Naive B cell (primary cell): Measurements from ENCODE around the gene ARF1. TPM values are rescaled to one million over a fixed set of nuclear protein-coding genes. Genes with fewer than 3 reads are reported as not detected.

Source experiments
- ATAC-seq, 2 donors: fragments of 150-1000 bp; cut with Tn5 transposase; 2 replicates each; pipeline ENCODE4 v1.10.0; 2021; ENCODE audit warnings: low read depth in 2 of 2, mild to moderate bottlenecking in 2 of 2, moderate library complexity in 2 of 2
- DNase-seq: peaks from one replicate; pipeline ENCODE4 v3.0.0; 2022
- H3K27ac Mint-ChIP-seq, 6 donors: one replicate each; pipeline ENCODE4 v1.8.0; 2020 to 2022; ENCODE audit warnings: mild to moderate bottlenecking in 6 of 6, mixed read lengths in 6 of 6, moderate library complexity in 5 of 6, inconsistent platforms in 2 of 6
- H3K27me3 Mint-ChIP-seq, 3 donors: one replicate each; pipeline ENCODE4 v1.8.0; 2021 to 2022; ENCODE audit warnings: mixed read lengths in 3 of 3, mild to moderate bottlenecking in 1 of 3
- H3K36me3 Mint-ChIP-seq, 2 donors: one replicate each; pipeline ENCODE4 v1.8.0; 2020 to 2022; ENCODE audit warnings: mixed read lengths in 2 of 2, inconsistent platforms in 1 of 2, mild to moderate bottlenecking in 1 of 2
- H3K4me1 Mint-ChIP-seq, 3 donors: one replicate each; pipeline ENCODE4 v1.8.0; 2020 to 2022; ENCODE audit warnings: mixed read lengths in 3 of 3, inconsistent platforms in 1 of 3, mild to moderate bottlenecking in 1 of 3, moderate library complexity in 1 of 3
- H3K4me3 Mint-ChIP-seq, 8 donors: one replicate each; pipeline ENCODE4 v1.8.0; 2020 to 2022; ENCODE audit warnings: mild to moderate bottlenecking in 8 of 8, mixed read lengths in 8 of 8, moderate library complexity in 8 of 8, inconsistent platforms in 2 of 8
- H3K9me3 Mint-ChIP-seq, 7 donors: one replicate each; pipeline ENCODE4 v1.8.0; 2020 to 2022; ENCODE audit warnings: mixed read lengths in 7 of 7, mild to moderate bottlenecking in 5 of 7, inconsistent platforms in 2 of 7, moderate library complexity in 1 of 7
- polyA plus RNA-seq, 6 donors: library from polyadenylated mRNA; unstranded; fragments of 300-500 nt; fragmentation: Illumina TruSeq; gene quantifications; one replicate each; pipeline ENCODE4 v1.2.3, GENCODE V29; 2021; ENCODE audit warnings: low read depth in 6 of 6

Gene ARF1
- polyA plus RNA-seq, 6 donors from 2014 or later: 412 to 563 (median 456) TPM

DNA sequence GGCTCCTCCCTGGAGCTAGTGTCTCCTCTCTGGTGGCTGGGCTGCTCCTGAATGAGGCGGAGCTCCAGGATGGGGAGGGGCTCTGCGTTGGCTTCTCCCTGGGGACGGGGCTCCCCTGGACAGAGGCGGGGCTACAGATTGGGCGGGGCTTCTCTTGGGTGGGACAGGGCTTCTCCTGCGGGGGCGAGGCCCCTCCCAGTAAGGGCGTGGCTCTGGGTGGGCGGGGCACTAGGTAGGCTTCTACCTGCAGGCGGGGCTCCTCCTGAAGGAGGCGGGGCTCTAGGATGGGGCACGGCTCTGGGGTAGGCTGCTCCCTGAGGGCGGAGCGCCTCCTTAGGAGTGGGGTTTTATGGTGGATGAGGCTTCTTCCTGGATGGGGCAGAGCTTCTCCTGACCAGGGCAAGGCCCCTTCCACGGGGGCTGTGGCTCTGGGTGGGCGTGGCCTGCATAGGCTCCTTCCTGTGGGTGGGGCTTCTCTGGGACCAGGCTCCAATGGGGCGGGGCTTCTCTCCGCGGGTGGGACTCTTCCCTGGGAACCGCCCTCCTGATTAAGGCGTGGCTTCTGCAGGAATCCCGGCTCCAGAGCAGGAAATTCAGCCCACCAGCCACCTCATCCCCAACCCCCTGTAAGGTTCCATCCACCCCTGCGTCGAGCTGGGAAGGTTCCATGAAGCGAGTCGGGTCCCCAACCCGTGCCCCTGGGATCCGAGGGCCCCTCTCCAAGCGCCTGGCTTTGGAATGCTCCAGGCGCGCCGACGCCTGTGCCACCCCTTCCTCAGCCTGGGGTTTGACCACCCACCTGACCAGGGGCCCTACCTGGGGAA lies 22.7 kb upstream of the ARF1 start:
- H3K9me3 Mint-ChIP-seq: peaks cover 0 to 5% (median 0%) of the 10 kb centered on the region in 7 donors
- no peak for DNase-seq
- H3K27me3 Mint-ChIP-seq: peaks cover 35 to 78% (median 52%) of the 10 kb centered on the region in 3 donors
- H3K4me3 Mint-ChIP-seq: peak overlapping the region; percentile 34 to 83 (median 71)
- H3K27ac Mint-ChIP-seq: peak overlapping the region in 5 of 6 donors; percentile 60 to 87 (median 62)
- peak; percentile 7 to 23 for ATAC-seq
- H3K4me1 Mint-ChIP-seq: peaks cover 5 to 16% (median 11%) of the 10 kb centered on the region in 3 donors
- H3K36me3 Mint-ChIP-seq: peaks cover 0 to 8% of the 10 kb centered on the region in 2 donors

- H3K27ac Mint-ChIP-seq: peak overlapping the region in 5 of 6 donors; percentile 27 to 82 (median 60)
- peaks cover 0 to 8% of the 10 kb centered on the region in 2 donors for H3K36me3 Mint-ChIP-seq
- H3K4me1 Mint-ChIP-seq: peaks cover 5 to 16% (median 11%) of the 10 kb centered on the region in 3 donors
- H3K4me3 Mint-ChIP-seq: peak overlapping the region; percentile 6 to 83 (median 56)
- no peak for ATAC-seq
- DNase-seq: no peak
- peaks cover 31 to 80% (median 60%) of the 10 kb centered on the region in 3 donors for H3K27me3 Mint-ChIP-seq
- peaks cover 0 to 5% (median 0%) of the 10 kb centered on the region in 7 donors for H3K9me3 Mint-ChIP-seq
Observed at GRCh38 chr1:228060458-228061190, 21.9 kb upstream of the ARF1 start.

GRCh38 chr1:228061411-228062084 lies 21.0 kb upstream of the ARF1 start:
- ATAC-seq (no peak), DNase-seq (no peak)
- Mint-ChIP-seq H3K9me3 (peaks cover 0 to 5% (median 0%) of the 10 kb centered on the region in 7 donors), H3K27me3 (peaks cover 21 to 80% (median 63%) of the 10 kb centered on the region in 3 donors), H3K4me1 (peaks cover 5 to 16% (median 11%) of the 10 kb centered on the region in 3 donors), H3K27ac (peak overlapping the region in 2 of 6 donors; percentile 81 to 82), H3K4me3 (peak overlapping the region in 2 of 8 donors; percentile 6 to 69), H3K36me3 (peaks cover 0 to 8% of the 10 kb centered on the region in 2 donors)

DNA sequence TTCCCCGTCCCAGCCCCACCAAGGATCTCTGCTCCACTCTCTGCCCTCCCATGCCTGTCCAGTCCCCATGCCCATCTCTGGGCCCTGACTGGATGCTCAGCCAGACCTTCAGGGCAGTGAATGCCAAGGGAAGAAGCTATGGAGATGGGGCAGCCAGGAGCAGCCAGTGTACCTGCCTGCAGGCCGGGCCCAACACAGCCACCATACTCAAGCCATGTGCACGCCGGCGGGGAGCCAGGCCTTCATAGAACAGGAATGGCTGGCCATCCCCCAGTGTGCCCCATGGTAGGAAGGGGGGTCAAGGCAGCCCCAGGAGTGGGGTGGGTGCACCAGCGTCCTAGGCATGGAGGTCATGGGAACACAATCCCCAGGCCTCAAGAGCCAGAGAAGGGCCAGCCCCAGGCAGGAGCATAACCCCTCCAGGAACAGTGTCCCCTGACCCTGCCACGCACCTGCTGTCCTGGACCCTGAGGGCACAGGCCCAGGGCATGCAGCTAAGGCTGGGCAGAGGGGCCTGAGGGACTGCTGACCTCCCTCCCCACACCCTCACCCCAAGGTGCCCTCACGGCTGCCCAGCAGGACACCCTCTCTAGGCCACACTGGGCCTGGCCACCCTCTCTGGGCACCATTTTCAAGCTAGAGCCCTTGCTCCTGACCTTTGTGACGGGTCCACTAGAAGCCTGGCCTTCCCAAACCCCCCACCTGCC lies 20.3 kb upstream of the ARF1 start:
- H3K36me3 Mint-ChIP-seq: peaks cover 0 to 8% of the 10 kb centered on the region in 2 donors
- peaks cover 5 to 16% (median 11%) of the 10 kb centered on the region in 3 donors for H3K4me1 Mint-ChIP-seq
- ATAC-seq (no peak), DNase-seq (no peak)
- H3K9me3 Mint-ChIP-seq: peaks cover 0 to 5% (median 0%) of the 10 kb centered on the region in 7 donors
- no peak overlapping the region for H3K4me3 Mint-ChIP-seq
- no peak overlapping the region for H3K27ac Mint-ChIP-seq
- H3K27me3 Mint-ChIP-seq: peaks cover 17 to 81% (median 63%) of the 10 kb centered on the region in 3 donors

DNA sequence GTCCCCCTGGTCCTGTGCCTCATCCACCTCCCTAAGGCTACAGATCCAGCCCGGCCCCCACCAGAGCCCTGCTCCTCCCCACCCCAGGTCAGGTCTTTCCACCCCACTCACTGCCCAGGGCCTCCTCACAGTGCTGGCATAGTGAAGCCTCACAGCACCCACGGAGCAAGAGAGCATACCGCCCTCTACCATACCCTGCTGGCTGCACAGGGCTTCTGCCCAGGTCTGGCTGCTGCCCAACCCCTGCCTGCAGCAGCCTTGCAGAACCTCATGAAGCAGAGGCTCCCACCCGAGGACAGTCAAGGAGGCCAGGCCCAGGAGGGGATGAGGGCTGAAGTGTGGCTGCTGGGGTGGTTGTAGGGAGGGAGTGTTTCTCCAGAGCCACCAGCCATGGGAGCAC lies 19.7 kb upstream of the ARF1 start:
- ATAC-seq (no peak), DNase-seq (no peak)
- H3K27me3 Mint-ChIP-seq: peaks cover 12 to 82% (median 63%) of the 10 kb centered on the region in 3 donors
- H3K4me1 Mint-ChIP-seq: peaks cover 5 to 16% (median 11%) of the 10 kb centered on the region in 3 donors
- no peak overlapping the region for H3K4me3 Mint-ChIP-seq
- H3K36me3 Mint-ChIP-seq: peaks cover 0 to 8% of the 10 kb centered on the region in 2 donors
- no peak overlapping the region for H3K27ac Mint-ChIP-seq
- H3K9me3 Mint-ChIP-seq: peaks cover 0 to 5% (median 0%) of the 10 kb centered on the region in 7 donors

DNA sequence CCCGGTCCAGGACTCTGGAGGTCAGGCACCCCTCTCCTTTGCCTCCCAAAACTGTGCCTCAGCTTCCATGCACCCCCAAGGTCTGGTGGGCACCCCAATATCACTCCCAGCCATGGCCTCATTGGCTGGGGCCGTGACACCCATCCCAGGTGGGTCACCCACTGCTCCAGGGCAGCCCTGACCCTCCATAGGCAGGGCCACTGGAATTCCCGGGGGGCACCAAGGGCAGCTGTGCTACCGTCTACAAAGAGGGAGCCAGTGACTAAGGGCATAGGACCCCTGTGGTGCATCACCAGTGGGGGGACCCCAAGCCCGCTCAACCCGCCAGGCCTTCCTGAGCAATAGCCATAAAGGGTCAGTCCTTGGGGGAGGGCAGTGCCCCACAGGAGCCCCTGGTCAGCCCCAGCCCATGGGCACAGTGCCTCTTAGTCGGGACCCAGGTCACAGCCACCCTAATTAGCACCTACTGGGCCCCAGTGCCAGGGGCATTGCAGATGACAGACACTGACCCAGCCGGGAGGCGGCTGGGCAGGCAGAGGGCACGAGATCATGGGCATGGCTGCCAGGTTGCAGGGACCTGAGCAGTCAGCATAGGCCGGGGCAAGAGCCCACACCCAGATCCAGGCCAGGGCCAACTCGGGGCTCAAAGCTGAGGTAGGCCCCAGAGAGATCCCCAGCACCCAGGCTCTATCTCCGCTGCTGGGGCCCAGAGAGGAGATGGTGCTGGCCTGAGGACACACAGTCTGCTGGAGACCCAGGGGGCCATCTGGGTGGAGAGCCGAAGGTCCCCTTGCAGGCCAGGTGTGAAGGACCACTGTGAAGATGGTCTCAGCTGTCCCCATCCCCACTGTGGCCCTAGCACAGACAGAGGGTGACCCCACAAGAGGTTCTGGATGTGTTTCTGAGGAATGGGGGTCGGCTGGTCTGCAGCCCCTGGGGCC lies 19.0 kb upstream of the ARF1 start:
- DNase-seq: no peak
- no peak overlapping the region for H3K4me3 Mint-ChIP-seq

GRCh38 chr1:228064296-228064695 lies 18.2 kb upstream of the ARF1 start:
- peaks cover 0 to 2% (median 0%) of the 10 kb centered on the region in 7 donors for H3K9me3 Mint-ChIP-seq
- no peak overlapping the region for H3K27ac Mint-ChIP-seq
- peaks cover 6 to 78% (median 64%) of the 10 kb centered on the region in 3 donors for H3K27me3 Mint-ChIP-seq
- peaks cover 5 to 13% (median 11%) of the 10 kb centered on the region in 3 donors for H3K4me1 Mint-ChIP-seq
- ATAC-seq (no peak), DNase-seq (no peak)
- no peak overlapping the region for H3K4me3 Mint-ChIP-seq
- H3K36me3 Mint-ChIP-seq: peaks cover 0 to 8% of the 10 kb centered on the region in 2 donors

More for the DNA sequence above, 19.0 kb upstream of the ARF1 start:
- Mint-ChIP-seq H3K27ac (no peak overlapping the region), H3K9me3 (peaks cover 0 to 2% (median 0%) of the 10 kb centered on the region in 7 donors), H3K36me3 (peaks cover 0 to 8% of the 10 kb centered on the region in 2 donors), H3K4me1 (peaks cover 5 to 14% (median 11%) of the 10 kb centered on the region in 3 donors), H3K27me3 (peaks cover 7 to 83% (median 63%) of the 10 kb centered on the region in 3 donors)
- ATAC-seq: no peak

GRCh38 chr1:228064741-228065542 lies 17.6 kb upstream of the ARF1 start:
- peaks cover 0 to 2% (median 0%) of the 10 kb centered on the region in 7 donors for H3K9me3 Mint-ChIP-seq
- peaks cover 0 to 8% of the 10 kb centered on the region in 2 donors for H3K36me3 Mint-ChIP-seq
- no peak for ATAC-seq
- DNase-seq: no peak
- peak overlapping the region in 1 of 8 donors; percentile 15 for H3K4me3 Mint-ChIP-seq
- peaks cover 5 to 11% (median 10%) of the 10 kb centered on the region in 3 donors for H3K4me1 Mint-ChIP-seq
- H3K27ac Mint-ChIP-seq: no peak overlapping the region
- H3K27me3 Mint-ChIP-seq: peaks cover 6 to 78% (median 64%) of the 10 kb centered on the region in 3 donors

- Mint-ChIP-seq H3K4me3 (no peak overlapping the region), H3K4me1 (peaks cover 6 to 9% (median 7%) of the 10 kb centered on the region in 3 donors), H3K27ac (peak overlapping the region in 1 of 6 donors; percentile 33), H3K27me3 (peaks cover 6 to 74% (median 58%) of the 10 kb centered on the region in 3 donors), H3K36me3 (peaks cover 0 to 7% of the 10 kb centered on the region in 2 donors), H3K9me3 (peaks cover 0 to 2% (median 0%) of the 10 kb centered on the region in 7 donors)
- no peak for DNase-seq
- ATAC-seq: no peak
Observed at GRCh38 chr1:228065543-228066347, 16.8 kb upstream of the ARF1 start.

- Mint-ChIP-seq H3K36me3 (peaks cover 0 to under 1% of the 10 kb centered on the region in 2 donors), H3K27ac (peak overlapping the region in 1 of 6 donors; percentile 33), H3K4me1 (peaks cover 0 to 7% (median 7%) of the 10 kb centered on the region in 3 donors), H3K4me3 (no peak overlapping the region), H3K27me3 (peaks cover 0 to 67% (median 52%) of the 10 kb centered on the region in 3 donors), H3K9me3 (no peaks in the 10 kb centered on the region)
- DNase-seq: no peak
- no peak for ATAC-seq
Observed at GRCh38 chr1:228066416-228066815, 16.1 kb upstream of the ARF1 start.
